Mesenchymal stem cell (in vitro differentiated cells and primary cell): Measurements from ENCODE around the gene UPK3B.
"Not testable (repeated sequence)": the region's sequence is repeated elsewhere in the genome, so short reads cannot be mapped to it uniquely, and the experiment has no call there.

ENCODE experiments used
- DNase-seq: peaks from one replicate; pipeline ENCODE4 v3.0.0-alpha.2; 2013
- H2AFZ ChIP-seq: one replicate; pipeline ENCODE4 v1.6.1; 2013; ENCODE audit warnings: low read depth, mild to moderate bottlenecking, control low read depth, inconsistent platforms, low read length, moderate library complexity
- H2AK5ac ChIP-seq: 2 replicates; pipeline ENCODE4 v1.6.1; 2013; ENCODE audit warnings: low read length, moderate library complexity, mild to moderate bottlenecking, inconsistent platforms; ENCODE audit not compliant: severe bottlenecking
- H2BK120ac ChIP-seq: one replicate; pipeline ENCODE4 v1.6.1; 2013; ENCODE audit warnings: low read depth, mild to moderate bottlenecking, inconsistent platforms, low read length, moderate library complexity
- H2BK12ac ChIP-seq, 2 experiments: one replicate each; pipeline ENCODE4 v1.6.1; 2013; ENCODE audit warnings: inconsistent platforms in 2 of 2, low read length in 2 of 2, mild to moderate bottlenecking in 2 of 2, moderate library complexity in 2 of 2, control low read depth in 1 of 2
- H2BK15ac ChIP-seq: one replicate; pipeline ENCODE4 v1.6.1; 2013; ENCODE audit warnings: mild to moderate bottlenecking, low read depth, inconsistent platforms; ENCODE audit not compliant: poor library complexity, severe bottlenecking
- H2BK5ac ChIP-seq: 2 replicates; pipeline ENCODE4 v1.6.1; 2013; ENCODE audit warnings: low read depth, mild to moderate bottlenecking, low read length, control low read depth, inconsistent platforms; ENCODE audit not compliant: poor library complexity, severe bottlenecking
- H3K14ac ChIP-seq, 2 experiments: one replicate each; pipeline ENCODE4 v1.6.1; 2013; ENCODE audit warnings: inconsistent platforms in 2 of 2, low read length in 2 of 2, control low read depth in 1 of 2, mild to moderate bottlenecking in 1 of 2, moderate library complexity in 1 of 2
- H3K18ac ChIP-seq, 2 experiments: one replicate each; pipeline ENCODE4 v1.6.1; 2013; ENCODE audit warnings: inconsistent platforms in 2 of 2, low read length in 2 of 2, control low read depth in 1 of 2, low read depth in 1 of 2, mild to moderate bottlenecking in 1 of 2
- H3K23ac ChIP-seq, 2 experiments: one replicate each; pipeline ENCODE4 v1.6.1; 2013; ENCODE audit warnings: inconsistent platforms in 2 of 2, low read length in 2 of 2, mild to moderate bottlenecking in 2 of 2, moderate library complexity in 2 of 2, control low read depth in 1 of 2
- H3K27ac ChIP-seq: 2 replicates; pipeline ENCODE4 v1.5.1; 2013; ENCODE audit warnings: mild to moderate bottlenecking, moderate library complexity, low read length, control low read depth, inconsistent platforms; ENCODE audit not compliant: poor library complexity, severe bottlenecking
- H3K27me3 ChIP-seq, 2 experiments: 2 replicates each; pipeline versions ENCODE4 v1.6.1 to v1.7.0; 2013; ENCODE audit warnings: low read length in 2 of 2, mild to moderate bottlenecking in 2 of 2, moderate library complexity in 2 of 2, control low read depth in 1 of 2, inconsistent platforms in 1 of 2; ENCODE audit not compliant: control insufficient read depth in 1 of 2, insufficient read depth in 1 of 2
- H3K36me3 ChIP-seq, 2 experiments: 2 replicates each; pipeline versions ENCODE4 v1.6.1 to v1.7.0; 2013; ENCODE audit warnings: low read length in 2 of 2, control low read depth in 1 of 2, inconsistent platforms in 1 of 2, low read depth in 1 of 2, mild to moderate bottlenecking in 1 of 2; ENCODE audit not compliant: insufficient read depth in 2 of 2, control insufficient read depth in 1 of 2
- H3K4ac ChIP-seq, 2 experiments: one replicate each; pipeline ENCODE4 v1.6.1; 2013; ENCODE audit warnings: inconsistent platforms in 2 of 2, low read length in 2 of 2, mild to moderate bottlenecking in 2 of 2, moderate library complexity in 2 of 2, control low read depth in 1 of 2, low read depth in 1 of 2
- H3K4me1 ChIP-seq: 2 replicates; pipeline ENCODE4 v1.6.1; 2013; ENCODE audit warnings: low read depth, low read length, control low read depth; ENCODE audit not compliant: control insufficient read depth, insufficient read depth
- H3K4me2 ChIP-seq: 2 replicates; pipeline ENCODE4 v1.6.1; 2013; ENCODE audit warnings: low read length, mild to moderate bottlenecking, inconsistent platforms; ENCODE audit not compliant: poor library complexity, severe bottlenecking
- H3K4me3 ChIP-seq, 2 experiments: 2 replicates each; pipeline versions ENCODE4 v1.5.1 to v1.7.0; 2013; ENCODE audit warnings: low read length in 2 of 2, mild to moderate bottlenecking in 2 of 2, control low read depth in 1 of 2, low read depth in 1 of 2; ENCODE audit not compliant: insufficient read depth in 1 of 2
- H3K79me1 ChIP-seq: replicated peaks from 2 replicates; pipeline ENCODE4 v1.6.1; 2013; ENCODE audit warnings: mild to moderate bottlenecking, control low read depth, low read length, inconsistent platforms; ENCODE audit not compliant: poor library complexity, severe bottlenecking
- H3K9ac ChIP-seq: 2 replicates; pipeline ENCODE4 v1.7.0; 2013; ENCODE audit warnings: mild to moderate bottlenecking, low read length, moderate library complexity
- H3K9me3 ChIP-seq: 2 replicates; pipeline ENCODE4 v1.7.0; 2013; ENCODE audit warnings: mild to moderate bottlenecking, low read length; ENCODE audit not compliant: control insufficient read depth
- H4K8ac ChIP-seq: one replicate; pipeline ENCODE4 v1.6.1; 2013; ENCODE audit warnings: inconsistent platforms, mild to moderate bottlenecking, low read length, moderate library complexity
- H4K91ac ChIP-seq: one replicate; pipeline ENCODE4 v1.6.1; 2013; ENCODE audit warnings: mild to moderate bottlenecking, low read length, inconsistent platforms
- WGBS: methylation state at CpG from one replicate; pipeline ENCODE4 v1.1.7; 2013; ENCODE audit warnings: mixed read lengths; 5-methylcytosine and 5-hydroxymethylcytosine counted together

Gene UPK3B

DNA sequence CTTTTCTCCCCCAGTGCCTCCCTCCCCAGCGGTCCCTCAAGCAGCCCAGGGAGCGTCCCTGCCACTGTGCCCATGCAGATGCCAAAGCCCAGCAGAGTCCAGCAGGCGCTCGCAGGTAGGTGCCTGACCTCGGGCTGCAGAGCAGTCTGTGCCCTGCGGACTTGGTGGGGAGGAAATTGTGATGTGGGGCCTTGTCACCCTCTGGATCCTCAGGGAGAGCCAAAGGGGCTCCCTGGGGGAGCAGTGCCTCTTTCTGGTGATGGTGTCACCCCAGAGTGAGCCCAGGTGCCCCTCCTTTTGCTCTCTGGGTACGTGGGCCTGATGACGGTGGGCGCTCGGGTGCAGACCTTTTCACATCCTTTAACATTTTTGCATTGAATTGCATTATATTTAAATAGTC lies 18.2 kb upstream of the UPK3B start:
- H3K36me3 ChIP-seq, H2BK5ac ChIP-seq, H3K27ac ChIP-seq, H3K14ac ChIP-seq, H3K9ac ChIP-seq, H3K9me3 ChIP-seq, H3K4ac ChIP-seq, H3K4me1 ChIP-seq, H3K23ac ChIP-seq, H2BK15ac ChIP-seq, H3K18ac ChIP-seq, H4K8ac ChIP-seq, H2AK5ac ChIP-seq, H2BK120ac ChIP-seq, H3K4me3 ChIP-seq, DNase-seq, H3K4me2 ChIP-seq, H2AFZ ChIP-seq, H3K27me3 ChIP-seq, H3K79me1 ChIP-seq, H4K91ac ChIP-seq, H2BK12ac ChIP-seq: not testable (repeated sequence)
- WGBS: no CpG with 5 or more reads among the region's 10 CpGs

DNA sequence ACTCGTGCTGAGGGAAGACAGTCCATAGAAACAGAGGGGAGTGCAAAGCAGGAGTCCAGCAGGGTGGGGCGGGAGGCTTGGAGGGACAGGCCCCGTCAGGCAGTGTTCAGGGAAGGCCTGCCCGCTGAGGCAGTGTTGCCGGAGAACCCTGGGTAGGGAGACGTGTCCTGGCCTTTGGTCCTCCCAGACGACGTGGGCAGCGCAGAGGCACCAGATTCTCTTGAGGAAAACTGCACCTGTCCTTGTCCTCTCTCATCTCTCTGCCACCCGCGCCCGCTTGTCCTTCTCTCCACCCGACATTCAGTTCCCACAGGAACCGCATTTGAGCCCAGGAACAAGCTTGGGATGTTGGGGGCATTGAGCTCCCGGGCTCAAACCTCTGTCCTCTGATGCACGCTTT lies 14.6 kb upstream of the UPK3B start:
- H2BK5ac ChIP-seq, H3K4me3 ChIP-seq, H2BK120ac ChIP-seq, H3K27ac ChIP-seq, H3K23ac ChIP-seq, H3K14ac ChIP-seq, H2AK5ac ChIP-seq, H3K9ac ChIP-seq, H3K18ac ChIP-seq, H2AFZ ChIP-seq, H2BK12ac ChIP-seq, H3K79me1 ChIP-seq, H3K36me3 ChIP-seq, H3K4ac ChIP-seq, H3K9me3 ChIP-seq, H3K4me2 ChIP-seq, H3K4me1 ChIP-seq, H4K91ac ChIP-seq, H3K27me3 ChIP-seq, H4K8ac ChIP-seq, H2BK15ac ChIP-seq, DNase-seq: not testable (repeated sequence)
- WGBS: no CpG with 5 or more reads among the region's 16 CpGs

DNA sequence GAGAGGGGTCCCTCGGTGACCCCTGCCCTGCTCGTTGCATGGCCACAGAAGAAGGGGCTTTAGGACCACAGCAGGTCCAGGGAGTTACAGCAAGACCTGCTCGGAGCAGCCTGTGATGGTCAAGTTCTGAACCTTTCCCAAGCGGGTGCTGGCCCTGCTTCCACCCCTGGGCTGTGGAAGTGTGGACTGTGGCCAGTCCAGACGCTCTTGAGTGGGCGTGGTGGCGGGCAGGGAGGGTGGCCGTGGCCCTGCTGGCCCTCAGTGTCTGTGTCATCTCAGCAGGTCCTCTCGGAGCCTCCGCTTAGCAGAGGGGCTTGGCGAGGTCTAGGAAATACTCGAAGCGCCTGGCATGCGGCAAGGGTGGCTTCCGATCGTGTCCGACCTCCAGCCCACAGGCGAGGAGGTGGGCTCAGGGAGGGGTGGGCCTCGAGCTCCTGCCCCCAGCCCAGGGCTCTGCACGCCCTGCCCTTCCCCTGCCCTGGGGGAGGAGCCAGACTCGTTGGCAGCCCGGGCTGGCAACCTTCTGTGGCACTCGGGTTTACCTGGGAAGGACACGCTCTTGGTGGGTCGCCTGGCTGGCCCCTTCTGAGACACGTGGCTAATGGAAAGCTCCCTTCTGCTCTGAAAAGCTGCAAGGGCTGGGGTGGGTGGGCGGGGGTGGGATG lies 12.3 kb upstream of the UPK3B start:
- H3K4ac ChIP-seq: not testable (repeated sequence)

DNA sequence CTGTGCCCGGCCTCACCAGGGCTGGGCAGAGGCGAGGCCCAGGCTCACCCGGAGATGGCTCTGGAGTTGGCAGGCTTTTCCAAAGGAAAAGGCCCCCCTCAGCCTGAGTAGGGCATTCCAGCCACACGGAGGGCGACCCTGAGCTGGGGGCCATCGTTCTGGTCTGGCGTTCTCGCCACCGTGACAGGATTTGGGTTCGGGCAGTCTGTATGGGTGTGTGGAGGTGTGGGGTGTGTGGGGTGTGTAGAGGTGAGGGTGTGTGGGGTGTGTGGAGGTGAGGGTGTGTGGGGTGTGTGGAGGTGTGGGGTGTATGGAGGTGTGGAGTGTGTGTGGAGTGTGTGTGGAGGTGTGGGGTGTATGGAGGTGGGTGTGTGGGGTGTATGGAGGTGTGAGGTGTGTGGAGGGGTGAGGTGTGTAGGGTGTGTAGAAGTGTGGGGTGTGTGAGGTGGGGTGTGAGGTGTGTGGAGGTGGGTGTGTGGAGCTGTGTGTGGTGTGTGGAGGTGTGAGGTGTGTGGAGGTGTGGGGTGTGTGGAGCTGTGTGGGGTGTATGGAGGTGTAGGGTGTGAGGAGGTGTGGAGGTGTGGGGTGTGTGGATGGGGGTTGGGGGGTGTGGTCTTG lies 11.7 kb upstream of the UPK3B start:
- H3K27me3 ChIP-seq, H3K14ac ChIP-seq, H3K4me1 ChIP-seq, H3K18ac ChIP-seq, H4K8ac ChIP-seq, H2BK12ac ChIP-seq, H3K9ac ChIP-seq, H2BK5ac ChIP-seq, H2AFZ ChIP-seq, H3K9me3 ChIP-seq, H3K27ac ChIP-seq, H3K4ac ChIP-seq, H3K23ac ChIP-seq, H2AK5ac ChIP-seq, H3K4me3 ChIP-seq, H3K4me2 ChIP-seq, H4K91ac ChIP-seq, H3K79me1 ChIP-seq, DNase-seq, H2BK15ac ChIP-seq, H2BK120ac ChIP-seq: not testable (repeated sequence)
- peaks cover 5 to 21% of the 10 kb centered on the region in 2 experiments for H3K36me3 ChIP-seq
- 100% methylated on average over 2 of the region's 10 CpGs for WGBS

More for the DNA sequence above, 12.3 kb upstream of the UPK3B start:
- H3K14ac ChIP-seq, H3K9me3 ChIP-seq, H3K4me3 ChIP-seq, H2AFZ ChIP-seq, H3K4me1 ChIP-seq, H3K27ac ChIP-seq, H3K27me3 ChIP-seq, H2BK12ac ChIP-seq, H2AK5ac ChIP-seq, H3K4me2 ChIP-seq, H3K79me1 ChIP-seq, DNase-seq, H3K23ac ChIP-seq, H2BK120ac ChIP-seq, H3K9ac ChIP-seq, H2BK15ac ChIP-seq, H3K18ac ChIP-seq, H4K91ac ChIP-seq, H4K8ac ChIP-seq, H2BK5ac ChIP-seq: not testable (repeated sequence)
- H3K36me3 ChIP-seq: peaks cover 5 to 15% of the 10 kb centered on the region in 2 experiments
- no CpG with 5 or more reads among the region's 27 CpGs for WGBS
